GM18498 (cell line): ENCODE results near the gene SLC15A3.

Experiments used
- ATAC-seq: cut with Tn5 transposase; IDR thresholded peaks from one replicate; pipeline ENCODE4 v1.9.1; 2021; ENCODE audit warnings: mild to moderate bottlenecking, moderate library complexity; ENCODE audit not compliant: unreplicated experiment

SLC15A3 gene

DNA sequence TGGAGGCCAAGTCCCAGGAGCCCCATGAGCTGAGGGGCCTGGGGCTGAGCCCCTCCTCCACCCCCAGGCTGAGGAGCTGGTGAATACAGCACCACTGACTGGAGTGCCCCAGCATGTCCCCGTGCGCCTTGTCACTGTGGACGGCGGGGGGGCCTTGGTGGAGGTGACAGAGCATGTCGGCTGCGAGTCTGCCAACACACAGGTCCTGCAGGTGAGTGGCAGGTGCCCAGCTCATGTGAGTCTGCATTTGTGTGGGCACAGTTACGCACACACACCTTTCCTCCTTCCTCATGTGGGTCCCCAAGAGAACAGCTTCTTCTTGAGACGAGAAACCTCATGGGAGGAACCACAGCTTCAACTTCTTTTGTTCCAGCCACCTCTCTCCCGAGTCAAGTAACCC, 20.1 kb downstream of the SLC15A3 start:
- ATAC-seq: no peak

DNA sequence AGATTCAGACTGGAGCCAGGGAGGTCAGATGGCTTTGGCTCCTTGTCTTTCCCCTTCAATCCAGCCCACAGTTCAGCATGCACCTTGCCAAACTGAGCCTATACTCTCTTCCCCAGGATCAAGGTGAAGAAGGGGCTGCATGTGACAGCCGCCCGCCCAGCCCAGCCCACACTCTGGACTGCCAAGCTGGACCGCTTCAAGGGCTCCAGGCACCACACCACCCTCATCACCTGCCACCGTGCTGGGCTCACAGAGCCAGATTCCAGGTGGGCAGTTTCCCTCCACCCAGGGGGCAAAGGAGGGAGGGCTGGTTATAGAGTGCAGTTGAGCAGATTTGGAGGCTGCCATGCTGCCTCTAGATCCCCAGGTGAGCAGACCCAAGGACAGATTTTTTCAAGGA, 21.6 kb downstream of the SLC15A3 start:
- ATAC-seq: no peak

DNA sequence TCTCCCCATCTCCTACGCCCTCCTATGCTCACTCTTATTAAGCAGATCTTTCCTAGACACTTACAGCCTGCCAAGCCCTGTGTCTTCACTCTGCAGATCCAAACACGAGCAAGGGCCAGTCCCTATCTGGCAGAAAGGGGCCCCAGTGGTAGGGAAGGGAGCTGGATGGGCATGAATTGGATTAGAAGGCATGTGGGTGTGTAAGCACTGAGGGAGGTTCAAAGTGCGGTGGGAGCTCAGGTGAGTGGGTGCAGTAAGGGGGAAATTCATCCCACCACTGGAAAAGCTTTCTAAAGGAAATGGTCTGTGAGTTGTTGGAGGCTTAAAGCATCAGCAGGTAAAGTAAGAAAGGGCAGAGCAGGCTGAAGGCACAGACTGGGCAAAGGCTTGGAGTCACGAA, 22.2 kb downstream of the SLC15A3 start:
- ATAC-seq: no peak

GRCh38 chr11:60928563-60929001, 23.4 kb downstream of the SLC15A3 start:
- no peak for ATAC-seq

DNA sequence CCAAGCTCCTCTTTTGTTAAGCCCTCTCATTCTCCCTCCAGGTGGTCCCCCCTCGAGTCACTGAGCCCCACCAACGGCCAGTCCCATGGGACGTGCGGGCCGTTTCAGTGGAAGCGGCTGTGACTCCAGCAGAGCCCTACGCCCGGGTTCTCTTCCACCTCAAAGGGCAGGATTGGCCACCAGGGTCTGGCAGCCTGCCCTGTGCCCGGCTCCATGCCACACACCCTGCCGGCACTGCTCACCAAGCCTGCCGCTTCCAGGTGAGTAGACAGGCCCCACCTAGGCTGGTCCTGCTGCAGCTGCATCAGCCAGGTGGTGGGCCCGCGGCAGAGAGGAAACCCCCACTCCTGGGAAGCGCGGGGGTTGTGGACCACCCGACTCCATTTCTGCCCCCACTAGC, 24.4 kb downstream of the SLC15A3 start:
- ATAC-seq: no peak

DNA sequence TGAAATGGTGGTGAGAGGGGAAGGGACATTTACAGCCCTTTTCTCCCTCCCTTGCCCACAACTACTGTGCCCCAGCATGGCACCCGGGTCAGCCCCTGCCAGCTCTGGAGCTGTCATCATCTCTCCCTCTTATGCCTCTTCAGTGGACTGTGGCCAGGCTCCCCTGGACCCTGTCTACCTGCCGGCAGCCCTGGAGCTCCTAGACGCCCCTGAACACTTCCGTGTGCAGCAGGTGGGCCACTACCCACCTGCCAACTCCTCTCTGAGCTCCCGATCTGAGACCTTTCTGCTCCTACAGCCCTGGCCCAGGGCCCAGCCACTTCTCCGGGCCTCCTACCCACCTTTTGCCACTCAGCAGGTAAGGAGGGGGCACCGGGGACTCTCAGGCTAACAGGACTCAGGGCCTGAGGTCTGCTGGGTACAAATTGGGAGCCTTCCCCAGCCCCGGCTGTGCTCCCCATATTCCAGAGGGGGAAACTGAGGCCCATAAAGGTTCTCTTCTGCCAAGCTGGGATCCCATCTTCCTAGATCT, 24.8 kb downstream of the SLC15A3 start:
- no peak for ATAC-seq

DNA sequence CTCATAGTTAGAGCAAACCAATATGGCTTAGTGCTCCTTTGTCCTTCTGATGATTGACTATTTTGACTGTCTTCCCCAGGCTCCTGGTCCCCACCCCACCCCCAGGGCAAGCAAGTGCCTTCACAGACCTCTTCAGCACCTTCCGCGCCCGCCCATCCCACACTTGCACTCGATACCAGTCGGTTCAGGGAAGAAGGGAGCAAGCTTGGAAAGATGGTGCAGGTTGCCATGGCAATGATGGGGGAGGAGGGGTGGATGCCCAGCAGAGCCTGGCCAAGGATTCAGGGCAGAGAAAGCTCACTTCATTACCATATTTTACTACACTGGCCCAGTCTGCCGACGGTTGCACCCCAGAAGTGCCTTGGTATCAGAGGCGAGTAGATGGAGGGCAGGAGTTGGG, 25.5 kb downstream of the SLC15A3 start:
- ATAC-seq: no peak

GRCh38 chr11:60925868-60926267, 26.1 kb downstream of the SLC15A3 start:
- no peak for ATAC-seq

GRCh38 chr11:60924906-60925853, 26.8 kb downstream of the SLC15A3 start:
- ATAC-seq: no peak

GRCh38 chr11:60924110-60924905, 27.7 kb downstream of the SLC15A3 start, which contains the start of gene TMEM132A:
Gene TMEM132A, plus strand, starts transcription at chr11:60924460. Its CDS starts 174 bp downstream, at chr11:60924634.
- peak; percentile 55 for ATAC-seq

DNA sequence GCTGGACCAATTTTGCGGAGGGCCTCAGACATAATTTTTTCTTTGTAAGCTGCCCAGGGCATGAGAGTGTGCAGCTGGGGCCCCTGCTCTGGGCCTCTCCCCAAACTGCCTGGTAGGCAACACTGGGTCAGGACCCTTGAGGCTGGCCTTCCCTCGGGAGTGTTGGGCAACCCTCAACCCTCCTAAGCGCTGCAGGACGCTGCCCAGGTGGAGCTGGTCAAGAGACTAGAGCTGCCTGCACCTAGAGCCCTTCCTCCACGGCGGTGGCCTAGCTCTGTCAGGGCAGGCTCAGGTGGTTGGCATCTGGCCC, 28.2 kb downstream of the SLC15A3 start:
- ATAC-seq: no peak

DNA sequence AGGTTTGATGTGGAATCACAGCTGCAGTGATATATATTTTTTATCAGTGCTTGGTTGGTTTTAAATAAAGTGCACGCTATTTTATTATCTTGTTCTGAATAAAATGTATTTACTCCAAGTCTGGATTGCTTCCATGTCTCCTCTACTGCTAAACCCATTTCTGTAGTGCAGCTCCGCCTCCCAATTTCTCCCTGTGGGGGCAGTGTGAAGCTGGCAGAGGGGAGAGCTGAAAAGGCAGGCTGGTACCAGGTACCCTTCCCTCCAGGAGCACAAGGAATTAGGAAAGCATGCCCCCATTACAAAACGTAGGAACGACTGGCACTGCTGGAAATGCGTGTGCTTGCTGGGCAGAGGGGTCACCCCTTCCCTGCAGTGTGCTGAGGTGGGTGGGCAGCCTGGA, 28.6 kb downstream of the SLC15A3 start:
- ATAC-seq: no peak

- ATAC-seq: no peak
Observed at GRCh38 chr11:60922906-60923305, 29.1 kb downstream of the SLC15A3 start.

- ATAC-seq: no peak
Observed at GRCh38 chr11:60921777-60922335, 30.1 kb downstream of the SLC15A3 start.

- ATAC-seq: no peak
Observed at GRCh38 chr11:60921259-60921658, 30.7 kb downstream of the SLC15A3 start.

GRCh38 chr11:60919956-60920355, 32.0 kb downstream of the SLC15A3 start:
- ATAC-seq: no peak

GRCh38 chr11:60919320-60919719, 32.7 kb downstream of the SLC15A3 start:
- ATAC-seq: no peak

DNA sequence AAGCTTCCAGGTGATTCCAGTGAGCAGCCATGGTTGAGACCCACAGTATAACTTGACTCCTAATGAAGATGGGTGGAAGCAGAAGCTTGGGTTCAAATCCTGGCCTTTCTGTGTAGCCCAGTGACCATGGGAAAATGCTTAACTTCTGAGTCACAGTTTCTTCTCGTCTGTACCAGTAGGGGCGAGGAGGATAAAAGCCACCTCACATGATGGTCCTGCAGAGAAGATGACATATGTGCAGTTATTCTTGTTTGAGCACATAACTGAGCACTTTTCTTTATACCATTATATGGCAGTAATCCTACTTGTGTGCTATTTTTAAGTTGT, 33.1 kb downstream of the SLC15A3 start:
- no peak for ATAC-seq

DNA sequence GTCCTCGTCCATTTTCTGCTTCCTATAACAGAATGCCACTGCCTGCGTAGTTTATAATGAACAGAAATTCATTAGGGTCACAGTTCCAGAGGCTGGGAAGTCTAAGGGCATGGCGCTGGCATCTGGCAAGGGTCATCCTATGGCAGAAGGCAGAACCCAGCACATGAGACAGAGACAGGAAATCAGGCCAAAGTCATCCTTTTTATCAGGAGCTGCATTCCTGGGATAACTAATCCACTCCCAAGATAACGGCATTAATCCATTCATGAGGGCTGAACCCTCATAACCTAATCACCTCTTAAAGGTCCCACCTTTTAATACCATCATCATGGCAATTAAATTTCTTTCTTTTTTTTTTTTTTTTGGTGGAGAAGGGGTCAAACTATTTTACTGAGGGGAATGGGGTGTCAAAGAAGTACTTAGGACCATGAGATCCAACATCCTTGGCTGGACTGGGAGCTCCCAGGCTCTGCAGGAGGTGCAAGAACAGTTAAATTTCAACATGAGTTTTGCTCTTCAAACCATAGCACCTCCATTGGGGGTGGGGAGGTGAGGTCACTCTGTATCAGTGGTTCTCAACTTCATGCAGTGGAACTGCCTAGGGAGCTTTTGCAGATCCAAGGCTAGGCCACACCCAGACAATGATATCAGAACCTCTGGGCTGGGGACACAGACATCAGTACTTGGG, 33.6 kb downstream of the SLC15A3 start:
- ATAC-seq: no peak

GRCh38 chr11:60917267-60917666, 34.7 kb downstream of the SLC15A3 start:
- ATAC-seq: no peak

- ATAC-seq: no peak
Observed at GRCh38 chr11:60916669-60917206, 35.2 kb downstream of the SLC15A3 start.
